Neuron (in vitro differentiated cells): ENCODE data around the gene PEX26.
"Not testable (repeated sequence)": the region's sequence is repeated elsewhere in the genome, so short reads cannot be mapped to it uniquely, and the experiment has no call there.

Experiments used
- H2AFZ ChIP-seq: one replicate; pipeline ENCODE4 v1.6.1; 2013; ENCODE audit warnings: low read depth, mild to moderate bottlenecking, inconsistent platforms, low read length, moderate library complexity
- H3K27me3 ChIP-seq: one replicate; pipeline ENCODE4 v1.6.1; 2013; ENCODE audit warnings: low read length; ENCODE audit not compliant: insufficient read depth
- H3K36me3 ChIP-seq: one replicate; pipeline ENCODE4 v1.6.1; 2013; ENCODE audit warnings: low read length; ENCODE audit not compliant: insufficient read depth
- H3K4me1 ChIP-seq: one replicate; pipeline ENCODE4 v1.6.1; 2013; ENCODE audit warnings: low read length; ENCODE audit not compliant: insufficient read depth
- H3K4me3 ChIP-seq: 2 replicates; pipeline ENCODE4 v1.5.1; 2013; ENCODE audit warnings: mild to moderate bottlenecking, low read length, moderate library complexity
- H3K9me3 ChIP-seq: one replicate; pipeline ENCODE4 v1.6.1; 2013; ENCODE audit warnings: low read length

PEX26 gene

DNA sequence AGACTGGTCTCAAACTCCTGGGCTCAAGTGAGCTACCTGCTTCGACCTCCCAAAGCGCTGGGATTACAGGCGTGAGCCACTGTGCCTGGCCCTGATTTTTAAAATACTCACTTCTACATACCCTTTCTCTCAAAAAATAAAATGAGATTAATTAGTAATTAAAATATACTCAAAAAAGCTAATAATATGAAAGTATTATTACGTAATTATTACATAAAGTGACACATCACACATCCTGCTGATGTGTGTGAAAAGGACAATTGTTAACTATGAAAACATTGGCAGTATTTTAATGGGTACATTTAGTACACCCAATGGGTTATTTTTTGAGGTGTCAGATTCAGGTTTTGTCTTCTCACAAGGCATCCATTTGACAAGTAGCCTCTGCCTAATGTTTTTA lies 32.0 kb upstream of the PEX26 start:
- H3K9me3 ChIP-seq = peaks cover 3% of the 10 kb centered on the region

DNA sequence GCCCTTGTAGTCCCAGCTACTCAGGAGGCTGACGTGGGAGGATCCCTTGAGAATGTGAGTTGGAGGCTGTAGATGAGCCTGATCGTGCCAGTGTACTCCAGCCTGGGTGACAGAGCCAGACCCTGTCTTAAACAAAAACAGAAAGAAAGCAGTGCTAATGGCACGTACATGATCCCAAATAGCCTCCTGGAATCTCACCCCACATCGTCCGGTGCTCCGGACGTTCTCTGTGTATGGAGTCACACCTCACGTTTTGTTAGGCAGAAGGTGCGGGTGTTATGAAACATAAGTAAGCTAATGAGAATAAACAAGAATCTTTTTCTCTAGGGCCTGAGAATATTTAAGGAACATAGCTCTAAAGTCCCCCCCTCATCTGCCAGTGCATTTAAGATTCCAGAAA lies 29.7 kb upstream of the PEX26 start:
- Histone ChIP-seq H3K36me3 (no peaks in the 10 kb centered on the region), H3K4me1 (peaks cover 3% of the 10 kb centered on the region), H2AFZ (no peak overlapping the region), H3K27me3 (no peaks in the 10 kb centered on the region), H3K9me3 (no peaks in the 10 kb centered on the region), H3K4me3 (no peak overlapping the region)

More for the DNA sequence above, 32.0 kb upstream of the PEX26 start:
- Histone ChIP-seq H3K27me3 (no peaks in the 10 kb centered on the region), H3K4me3 (no peak overlapping the region), H3K4me1 (peaks cover 3% of the 10 kb centered on the region), H2AFZ (no peak overlapping the region), H3K36me3 (no peaks in the 10 kb centered on the region)

- no peaks in the 10 kb centered on the region for H3K9me3 ChIP-seq
- peaks cover 3% of the 10 kb centered on the region for H3K4me1 ChIP-seq
- H3K36me3 ChIP-seq = no peaks in the 10 kb centered on the region
- no peak overlapping the region for H3K4me3 ChIP-seq
- H3K27me3 ChIP-seq = no peaks in the 10 kb centered on the region
- H2AFZ ChIP-seq = no peak overlapping the region
These were observed 29.3 kb upstream of the PEX26 start for GRCh38 chr22:18048441-18048898.

- Histone ChIP-seq H3K27me3 (no peaks in the 10 kb centered on the region), H3K9me3 (peaks cover 2% of the 10 kb centered on the region), H3K36me3 (no peaks in the 10 kb centered on the region), H2AFZ (no peak overlapping the region), H3K4me1 (peaks cover 5% of the 10 kb centered on the region), H3K4me3 (no peak overlapping the region)
These were observed 27.7 kb upstream of the PEX26 start for GRCh38 chr22:18050065-18050464.

GRCh38 chr22:18051113-18051512 lies 26.7 kb upstream of the PEX26 start:
- not testable (repeated sequence) for H3K9me3 ChIP-seq, H2AFZ ChIP-seq

GRCh38 chr22:18053216-18053946 lies 24.4 kb upstream of the PEX26 start:
- not testable (repeated sequence) for H2AFZ ChIP-seq, H3K4me3 ChIP-seq, H3K4me1 ChIP-seq, H3K9me3 ChIP-seq, H3K36me3 ChIP-seq
- peaks cover 10% of the 10 kb centered on the region for H3K27me3 ChIP-seq

More at GRCh38 chr22:18051113-18051512, 26.7 kb upstream of the PEX26 start:
- H3K4me1 ChIP-seq, H3K36me3 ChIP-seq, H3K4me3 ChIP-seq, H3K27me3 ChIP-seq: not testable (repeated sequence)

- Histone ChIP-seq H2AFZ (no peak overlapping the region), H3K9me3 (peaks cover 2% of the 10 kb centered on the region), H3K4me3 (no peak overlapping the region), H3K4me1 (peaks cover 10% of the 10 kb centered on the region), H3K27me3 (peaks cover 10% of the 10 kb centered on the region), H3K36me3 (no peaks in the 10 kb centered on the region)
These were observed 22.1 kb upstream of the PEX26 start for GRCh38 chr22:18055619-18056160.

DNA sequence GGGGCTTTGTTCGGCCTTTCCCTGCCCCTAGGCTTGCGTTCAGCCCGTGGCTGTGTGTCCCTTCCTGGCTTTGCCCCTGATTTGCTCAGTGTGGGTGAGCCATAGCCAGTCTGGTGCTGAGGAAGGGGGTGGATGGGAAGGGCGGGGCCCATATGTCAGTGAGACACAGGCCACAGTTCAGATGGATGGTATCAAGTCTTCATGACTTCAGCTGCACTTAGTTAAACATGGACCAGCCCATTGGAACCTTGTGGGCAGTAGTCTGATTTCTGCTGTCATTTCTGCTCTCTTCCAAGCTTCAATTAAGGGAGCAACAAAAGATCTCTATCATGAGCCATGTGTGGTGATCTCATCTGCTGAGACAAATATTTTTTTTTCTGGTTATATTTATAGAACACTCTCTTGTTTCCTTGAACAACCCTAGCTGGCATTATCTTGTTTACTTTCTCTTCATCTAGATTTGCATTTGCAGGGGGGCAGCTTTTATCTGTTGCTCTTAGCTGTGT lies 21.6 kb upstream of the PEX26 start:
- Histone ChIP-seq H3K4me1 (peaks cover 16% of the 10 kb centered on the region), H3K9me3 (peaks cover 2% of the 10 kb centered on the region), H3K36me3 (no peaks in the 10 kb centered on the region), H3K27me3 (peaks cover 10% of the 10 kb centered on the region), H2AFZ (no peak overlapping the region), H3K4me3 (no peak overlapping the region)

GRCh38 chr22:18056807-18057474 lies 20.8 kb upstream of the PEX26 start:
- Histone ChIP-seq H3K27me3 (peaks cover 10% of the 10 kb centered on the region), H3K36me3 (no peaks in the 10 kb centered on the region), H2AFZ (no peak overlapping the region), H3K9me3 (peaks cover 2% of the 10 kb centered on the region), H3K4me3 (no peak overlapping the region), H3K4me1 (peaks cover 19% of the 10 kb centered on the region)

- H2AFZ ChIP-seq = no peak overlapping the region
- H3K36me3 ChIP-seq = no peaks in the 10 kb centered on the region
- peaks cover 10% of the 10 kb centered on the region for H3K27me3 ChIP-seq
- H3K9me3 ChIP-seq = peaks cover 2% of the 10 kb centered on the region
- H3K4me1 ChIP-seq = peaks cover 19% of the 10 kb centered on the region
- no peak overlapping the region for H3K4me3 ChIP-seq
These were observed 20.1 kb upstream of the PEX26 start for GRCh38 chr22:18057568-18058209.

DNA sequence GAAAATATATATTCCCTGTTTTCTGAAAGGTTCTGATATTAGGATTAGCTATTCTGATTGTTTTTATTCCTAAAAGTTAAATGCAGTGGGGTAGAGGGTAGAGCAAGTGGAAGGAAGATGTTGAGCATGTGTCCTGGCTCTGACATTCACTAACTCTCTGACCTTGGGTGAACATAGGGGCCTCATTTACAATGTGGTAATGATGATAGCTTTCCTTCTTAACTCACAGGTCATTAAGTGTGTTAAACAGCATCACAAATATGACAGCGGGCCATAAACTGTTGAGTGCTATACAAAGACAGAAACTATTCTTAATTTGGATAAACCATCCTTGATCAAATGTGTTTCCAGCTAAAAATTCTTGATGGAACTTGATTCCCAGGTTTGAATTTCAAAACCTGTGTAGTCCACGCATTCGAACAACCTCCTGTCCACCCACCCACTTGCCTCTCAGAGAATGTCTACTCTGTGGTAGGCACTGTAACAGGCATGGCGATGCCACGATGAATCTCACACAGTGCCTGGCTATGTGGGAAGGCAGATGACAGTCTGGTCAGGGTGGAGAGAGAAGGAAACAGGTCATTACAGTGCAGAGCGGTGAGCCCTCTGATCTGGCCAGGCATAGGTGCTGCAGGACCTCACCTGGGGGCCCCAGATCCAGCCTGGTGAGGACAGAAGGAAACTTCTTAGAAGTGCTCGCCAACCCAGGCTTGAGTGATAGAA lies 19.3 kb upstream of the PEX26 start:
- H3K27me3 ChIP-seq = peaks cover 10% of the 10 kb centered on the region

GRCh38 chr22:18059094-18059417 lies 18.7 kb upstream of the PEX26 start:
- no peak overlapping the region for H2AFZ ChIP-seq
- no peak overlapping the region for H3K4me3 ChIP-seq
- H3K36me3 ChIP-seq = no peaks in the 10 kb centered on the region
- no peaks in the 10 kb centered on the region for H3K9me3 ChIP-seq
- H3K27me3 ChIP-seq = peaks cover 10% of the 10 kb centered on the region
- peaks cover 17% of the 10 kb centered on the region for H3K4me1 ChIP-seq

More for the DNA sequence above, 19.3 kb upstream of the PEX26 start:
- H3K9me3 ChIP-seq = peaks cover 2% of the 10 kb centered on the region
- H3K36me3 ChIP-seq = no peaks in the 10 kb centered on the region
- no peak overlapping the region for H2AFZ ChIP-seq
- no peak overlapping the region for H3K4me3 ChIP-seq
- H3K4me1 ChIP-seq = peaks cover 19% of the 10 kb centered on the region
